Neuronal stem cell (in vitro differentiated cells): Measurements from ENCODE around the gene TPD52L1.

ENCODE experiments used
- DNase-seq: peaks from one replicate; pipeline ENCODE4 v3.0.0-alpha.2; 2013; ENCODE audit warnings: low spot score
- H2AFZ ChIP-seq: one replicate; pipeline ENCODE4 v1.6.1; 2013; ENCODE audit warnings: mild to moderate bottlenecking, low read length, inconsistent platforms
- H2AK5ac ChIP-seq: 2 replicates; pipeline ENCODE4 v1.6.1; 2013; ENCODE audit warnings: low read depth, mild to moderate bottlenecking, inconsistent platforms, low read length, moderate library complexity, mixed read lengths
- H2BK120ac ChIP-seq: 2 replicates; pipeline ENCODE4 v1.6.1; 2013; ENCODE audit warnings: low read depth, mild to moderate bottlenecking, inconsistent platforms, low read length, moderate library complexity, mixed read lengths
- H2BK12ac ChIP-seq: one replicate; pipeline ENCODE4 v1.6.1; 2013; ENCODE audit warnings: low read length, inconsistent platforms
- H2BK15ac ChIP-seq: 2 replicates; pipeline ENCODE4 v1.6.1; 2013; ENCODE audit warnings: mild to moderate bottlenecking, low read length, inconsistent platforms, mixed read lengths
- H2BK5ac ChIP-seq: one replicate; pipeline ENCODE4 v1.6.1; 2013; ENCODE audit warnings: inconsistent platforms, mild to moderate bottlenecking, low read length, moderate library complexity
- H3K14ac ChIP-seq: one replicate; pipeline ENCODE4 v1.6.1; 2013; ENCODE audit warnings: low read length, inconsistent platforms
- H3K18ac ChIP-seq: 2 replicates; pipeline ENCODE4 v1.6.1; 2013; ENCODE audit warnings: low read length, inconsistent platforms
- H3K23ac ChIP-seq: 2 replicates; pipeline ENCODE4 v1.6.1; 2013; ENCODE audit warnings: low read depth, mild to moderate bottlenecking, mixed read lengths, low read length, inconsistent platforms; ENCODE audit not compliant: poor library complexity
- H3K27ac ChIP-seq: replicated peaks from 3 replicates; pipeline ENCODE4 v1.5.1; 2013; ENCODE audit warnings: low read length, inconsistent platforms
- H3K27me3 ChIP-seq, 3 experiments: 2 replicates each; pipeline ENCODE4 v1.6.1; 2013; ENCODE audit warnings: low read length in 3 of 3, mild to moderate bottlenecking in 2 of 3, inconsistent platforms in 1 of 3, low read depth in 1 of 3, mixed read lengths in 1 of 3, moderate library complexity in 1 of 3; ENCODE audit not compliant: control insufficient read depth in 3 of 3, insufficient read depth in 3 of 3
- H3K36me3 ChIP-seq, 2 donors: replicated peaks in 1 of 2; 2 replicates each; pipeline ENCODE4 v1.6.1; 2013; ENCODE audit warnings: low read length in 2 of 2; ENCODE audit not compliant: control insufficient read depth in 2 of 2, insufficient read depth in 2 of 2
- H3K4ac ChIP-seq: 2 replicates; pipeline ENCODE4 v1.6.1; 2013; ENCODE audit warnings: inconsistent platforms, mild to moderate bottlenecking, low read length, moderate library complexity
- H3K4me1 ChIP-seq, 2 donors: 1 replicate in 1 of 2; 2 replicates in 1 of 2; pipeline ENCODE4 v1.6.1; 2013; ENCODE audit warnings: low read length in 2 of 2, low read depth in 1 of 2; ENCODE audit not compliant: control insufficient read depth in 2 of 2, insufficient read depth in 1 of 2
- H3K4me2 ChIP-seq: one replicate; pipeline ENCODE4 v1.6.1; 2013; ENCODE audit warnings: mild to moderate bottlenecking, low read length, inconsistent platforms; ENCODE audit not compliant: insufficient read depth, poor library complexity, severe bottlenecking
- H3K4me3 ChIP-seq, 2 donors: 2 replicates each; pipeline ENCODE4 v1.5.1; 2013; ENCODE audit warnings: low read length in 2 of 2, mild to moderate bottlenecking in 2 of 2, inconsistent platforms in 1 of 2, moderate library complexity in 1 of 2
- H3K79me1 ChIP-seq: one replicate; pipeline ENCODE4 v1.6.1; 2013; ENCODE audit warnings: low read depth, mild to moderate bottlenecking, inconsistent platforms, low read length, moderate library complexity
- H3K9ac ChIP-seq: one replicate; pipeline ENCODE4 v1.6.1; 2013; ENCODE audit warnings: mild to moderate bottlenecking, low read depth, low read length, inconsistent platforms; ENCODE audit not compliant: poor library complexity
- H3K9me3 ChIP-seq, 2 donors: replicated peaks in 1 of 2; 2 replicates each; pipeline versions ENCODE3 to v1.6.1; 2013; ENCODE audit warnings: low read length in 2 of 2, mild to moderate bottlenecking in 2 of 2, inconsistent platforms in 1 of 2, low read depth in 1 of 2, mixed read lengths in 1 of 2, moderate library complexity in 1 of 2; ENCODE audit not compliant: control insufficient read depth in 2 of 2, insufficient read depth in 1 of 2
- H4K8ac ChIP-seq: one replicate; pipeline ENCODE4 v1.6.1; 2013; ENCODE audit warnings: low read depth, mild to moderate bottlenecking, inconsistent platforms, low read length, moderate library complexity
- H4K91ac ChIP-seq: one replicate; pipeline ENCODE4 v1.6.1; 2013; ENCODE audit warnings: low read length, low read depth, mild to moderate bottlenecking, inconsistent platforms; ENCODE audit not compliant: poor library complexity
- WGBS, 2 donors: extraction: QIAGEN DNeasy Blood & Tissue Kit; methylation state at CpG; one replicate each; pipeline ENCODE4 v1.1.7; 2013; ENCODE audit warnings: missing lambda C conversion rate in 2 of 2, mixed read lengths in 1 of 2; ENCODE audit not compliant: insufficient read length in 2 of 2, insufficient replicate concordance in 1 of 2; ENCODE audit errors: extremely low coverage in 2 of 2; 5-methylcytosine and 5-hydroxymethylcytosine counted together

Gene TPD52L1

GRCh38 chr6:125262016-125263013 lies 108.7 kb downstream of the TPD52L1 start:
- no CpG with 5 or more reads among the region's 12 CpGs for WGBS, 2 donors
- Histone ChIP-seq H2BK120ac (no peak overlapping the region), H3K4me1 (no peaks in the 10 kb centered on the region), H4K91ac (no peak overlapping the region), H3K27me3 (no peaks in the 10 kb centered on the region), H2BK15ac (no peak overlapping the region), H4K8ac (no peak overlapping the region), H2AFZ (no peak overlapping the region), H3K14ac (no peak overlapping the region), H2BK5ac (no peak overlapping the region), H3K18ac (peak overlapping the region; percentile 19), H3K27ac (no peak overlapping the region), H3K9me3 (no peaks in the 10 kb centered on the region), H3K23ac (no peak overlapping the region), H3K4me2 (no peak overlapping the region), H3K4me3 (no peak overlapping the region), H3K4ac (no peak overlapping the region), H3K9ac (no peak overlapping the region), H2AK5ac (no peak overlapping the region), H3K79me1 (no peaks in the 10 kb centered on the region), H3K36me3 (no peaks in the 10 kb centered on the region), H2BK12ac (no peak overlapping the region)
- no peak for DNase-seq

- Histone ChIP-seq H3K36me3 (no peaks in the 10 kb centered on the region), H3K9me3 (no peaks in the 10 kb centered on the region), H2AK5ac (no peak overlapping the region), H2AFZ (no peak overlapping the region), H3K4me3 (no peak overlapping the region), H3K79me1 (no peaks in the 10 kb centered on the region), H3K18ac (no peak overlapping the region), H3K4me2 (no peak overlapping the region), H3K27ac (no peak overlapping the region), H3K14ac (no peak overlapping the region), H4K8ac (no peak overlapping the region), H2BK15ac (no peak overlapping the region), H3K27me3 (no peaks in the 10 kb centered on the region), H4K91ac (no peak overlapping the region), H2BK120ac (no peak overlapping the region), H3K23ac (no peak overlapping the region), H3K4ac (no peak overlapping the region), H3K4me1 (no peaks in the 10 kb centered on the region), H3K9ac (no peak overlapping the region), H2BK5ac (no peak overlapping the region), H2BK12ac (no peak overlapping the region)
- no CpG with 5 or more reads among the region's 4 CpGs for WGBS, 2 donors
- DNase-seq: no peak
Observed at GRCh38 chr6:125264476-125264875, 110.9 kb downstream of the TPD52L1 start.

- no peak overlapping the region for H4K8ac ChIP-seq
- H3K27ac ChIP-seq: no peak overlapping the region
- no peaks in the 10 kb centered on the region for H3K9me3 ChIP-seq
- H4K91ac ChIP-seq: no peak overlapping the region
- H3K4ac ChIP-seq: no peak overlapping the region
- no peak overlapping the region for H3K18ac ChIP-seq
- no peak overlapping the region for H2AK5ac ChIP-seq
- no CpG with 5 or more reads among the region's 12 CpGs for WGBS, 2 donors
- no peak overlapping the region for H3K4me2 ChIP-seq
- no peak overlapping the region for H2BK12ac ChIP-seq
- peak overlapping the region in 1 of 2 donors; percentile 8 for H3K4me3 ChIP-seq
- H3K79me1 ChIP-seq: no peaks in the 10 kb centered on the region
- DNase-seq: no peak
- H2AFZ ChIP-seq: no peak overlapping the region
- no peaks in the 10 kb centered on the region for H3K4me1 ChIP-seq
- peaks cover 7 to 11% of the 10 kb centered on the region in 2 donors for H3K36me3 ChIP-seq
- no peak overlapping the region for H2BK15ac ChIP-seq
- H2BK120ac ChIP-seq: no peak overlapping the region
- H3K23ac ChIP-seq: peak overlapping the region; percentile 37
- H3K9ac ChIP-seq: no peak overlapping the region
- H3K14ac ChIP-seq: no peak overlapping the region
- no peaks in the 10 kb centered on the region for H3K27me3 ChIP-seq
- H2BK5ac ChIP-seq: no peak overlapping the region
Observed at GRCh38 chr6:125267806-125268523, 114.4 kb downstream of the TPD52L1 start.

- Histone ChIP-seq H3K79me1 (no peaks in the 10 kb centered on the region), H3K18ac (no peak overlapping the region), H3K36me3 (peaks cover 11 to 18% of the 10 kb centered on the region in 2 donors), H4K91ac (no peak overlapping the region), H3K14ac (no peak overlapping the region), H3K9me3 (no peaks in the 10 kb centered on the region), H2AK5ac (no peak overlapping the region), H3K4ac (no peak overlapping the region), H2BK15ac (no peak overlapping the region), H2AFZ (no peak overlapping the region), H2BK120ac (no peak overlapping the region), H3K4me2 (no peak overlapping the region), H3K27me3 (no peaks in the 10 kb centered on the region), H3K4me3 (no peak overlapping the region), H3K27ac (no peak overlapping the region), H3K9ac (no peak overlapping the region), H4K8ac (no peak overlapping the region), H3K23ac (no peak overlapping the region), H3K4me1 (no peaks in the 10 kb centered on the region), H2BK12ac (no peak overlapping the region), H2BK5ac (no peak overlapping the region)
- DNase-seq: no peak
- no CpG with 5 or more reads among the region's 4 CpGs for WGBS, 2 donors
Observed at GRCh38 chr6:125268765-125269164, 115.2 kb downstream of the TPD52L1 start.
